Panc1 (cell line): Measurements from ENCODE around the gene RAB10. TPM values are rescaled to one million over a fixed set of nuclear protein-coding genes. Genes with fewer than 3 reads are reported as not detected.

Source experiments
- ATAC-seq: fragments of 200-7000 bp; cut with Tn5 transposase; 2 replicates; pipeline ENCODE4 v1.9.1; 2020; ENCODE audit warnings: mild to moderate bottlenecking, moderate library complexity
- BruUV-seq: library from RNA; stranded (reverse); fragments of 400-500 nt; replicated peaks from 2 replicates; lab custom pipeline; 2021; lab: Mats Ljungman, UMichigan
- CTCF ChIA-PET: fragments of 300-600 bp; sonication (Branson Sonifier 250); formaldehyde crosslinking; loops from one replicate; lab custom pipeline; 2022; ENCODE audit warnings: antibody characterized with exemption; lab: Charles Lee
- POLR2A ChIA-PET: fragments of 300-600 bp; sonication (Branson Sonifier 250); formaldehyde crosslinking; loops from one replicate; lab custom pipeline; 2022; ENCODE audit warnings: antibody characterized with exemption; lab: Charles Lee
- DNase-seq: peaks from one replicate; pipeline ENCODE4 v3.0.0-alpha.2; 2010; ENCODE audit warnings: low read depth, low spot score
- H3K27ac ChIP-seq: 2 replicates; pipeline ENCODE4 v1.5.1; 2011; ENCODE audit warnings: mild to moderate bottlenecking, low read length, inconsistent platforms
- H3K27me3 ChIP-seq: fragments of 200-500 bp; sonication (Bioruptor generic); 2 replicates; pipeline ENCODE4 v1.6.0; 2014; ENCODE audit warnings: low read length, inconsistent platforms; ENCODE audit not compliant: control insufficient read depth, insufficient read depth
- H3K36me3 ChIP-seq: fragments of 200-500 bp; sonication (Bioruptor generic); 2 replicates; pipeline ENCODE4 v1.5.1; 2014; ENCODE audit warnings: inconsistent platforms, mild to moderate bottlenecking, low read length, moderate library complexity; ENCODE audit not compliant: control insufficient read depth, insufficient read depth
- H3K4me1 ChIP-seq: 2 replicates; pipeline ENCODE4 v1.5.1; 2011; ENCODE audit warnings: inconsistent platforms, mild to moderate bottlenecking, low read length, moderate library complexity; ENCODE audit not compliant: control insufficient read depth, insufficient read depth
- H3K4me3 ChIP-seq, 2 experiments: 2 replicates each; pipeline ENCODE4 v1.5.1; 2011 to 2012; ENCODE audit warnings: low read depth in 2 of 2, low read length in 2 of 2, mild to moderate bottlenecking in 2 of 2, inconsistent platforms in 1 of 2, moderate library complexity in 1 of 2
- H3K9me3 ChIP-seq: fragments of 200-500 bp; sonication (Bioruptor generic); 2 replicates; pipeline ENCODE4 v1.5.1; 2014; ENCODE audit warnings: low read depth, mild to moderate bottlenecking, inconsistent platforms, low read length, moderate library complexity; ENCODE audit not compliant: control insufficient read depth, insufficient read depth
- CTCF ChIP-seq: fragments of 450-650 bp; IDR thresholded peaks from 2 replicates; pipeline ENCODE4 v1.5.1; 2017; ENCODE audit warnings: mild to moderate bottlenecking
- POLR2AphosphoS5 ChIP-seq: IDR thresholded peaks from 2 replicates; pipeline ENCODE4 v1.6.1; 2012; ENCODE audit warnings: mild to moderate bottlenecking, low read depth, low read length, moderate library complexity
- REST ChIP-seq, 2 experiments: IDR thresholded peaks; 2 replicates each; pipeline ENCODE4 v1.6.1; 2011 to 2012; ENCODE audit warnings: low read depth in 2 of 2, control low read depth in 1 of 2, low read length in 1 of 2, mild to moderate bottlenecking in 1 of 2, moderate library complexity in 1 of 2; ENCODE audit not compliant: insufficient read depth in 1 of 2
- SIN3A ChIP-seq: IDR thresholded peaks from 2 replicates; pipeline ENCODE4 v1.6.1; 2012; ENCODE audit warnings: low read depth, mild to moderate bottlenecking, low read length, moderate library complexity, borderline replicate concordance; ENCODE audit not compliant: insufficient read depth
- TCF7L2 ChIP-seq: IDR thresholded peaks from 2 replicates; pipeline ENCODE4 v1.6.1; 2011; ENCODE audit warnings: mild to moderate bottlenecking, low read depth, low read length, inconsistent platforms
- in situ Hi-C: cut with HindIII; loops from 2 replicates; pipeline ENCODE4 v1.10.0; 2016; ENCODE audit warnings: low sequenced_read_pairs, low pct_unique_long_range_greater_than_20kb
- intact Hi-C: fragments of 100-400 bp; cut with micrococcal nuclease; formaldehyde crosslinking; loops from one replicate; pipeline ENCODE4 v1.10.0; 2022; ENCODE audit not compliant: unreplicated experiment
- total RNA-seq: library from RNA; stranded (reverse); gene quantifications from one replicate; pipeline ENCODE4 v1.2.1, GENCODE V29; 2021; ENCODE audit not compliant: unreplicated experiment

Gene RAB10
- total RNA-seq, 1 experiment from 2014 or later = 208 TPM

GRCh38 chr2:26139269-26140183, 105.6 kb downstream of the RAB10 start:
- H3K27ac ChIP-seq = no peak overlapping the region
- peak; percentile 65 for ATAC-seq
- no peak for TF ChIP-seq SIN3A
- no peak for TF ChIP-seq CTCF
- peak; percentile 69; the same call in 1 of the 2 replicates for TF ChIP-seq POLR2AphosphoS5
- no peaks in the 10 kb centered on the region for H3K9me3 ChIP-seq
- POLR2A ChIA-PET = interaction anchor here (0.7 kb wide), 1 partner anchor 287 kb away, joined by 4 read pairs; no protein-coding TSS in a partner anchor
- in situ Hi-C loops (no loop called here), intact Hi-C loops (loop anchor here (5.0 kb wide), 1 partner anchor 52 kb away; no protein-coding TSS in a partner anchor)
- CTCF ChIA-PET = no interaction called here
- H3K4me1 ChIP-seq = peaks cover 12% of the 10 kb centered on the region
- no TSS peak for BruUV-seq
- H3K4me3 ChIP-seq = no peak overlapping the region
- no peak for DNase-seq
- H3K27me3 ChIP-seq = no peaks in the 10 kb centered on the region
- peaks cover 10% of the 10 kb centered on the region; the same call in 1 of the 2 replicates for H3K36me3 ChIP-seq

GRCh38 chr2:26141145-26141769, 107.4 kb downstream of the RAB10 start:
- Histone ChIP-seq H3K27ac (no peak overlapping the region), H3K9me3 (no peaks in the 10 kb centered on the region), H3K4me1 (peaks cover 15% of the 10 kb centered on the region), H3K4me3 (no peak overlapping the region), H3K27me3 (no peaks in the 10 kb centered on the region), H3K36me3 (peaks cover 2% of the 10 kb centered on the region; the same call in 1 of the 2 replicates)
- POLR2A ChIA-PET = no interaction called here
- BruUV-seq = no TSS peak
- TF ChIP-seq POLR2AphosphoS5 = no peak
- no peak for TF ChIP-seq TCF7L2
- TF ChIP-seq REST (IDR thresholded peaks at IDR 0.05; ENCODE audit: insufficient read depth in 1 of 2, low read depth in 2 of 2, low read length in 1 of 2) = no peak
- TF ChIP-seq SIN3A = no peak
- TF ChIP-seq CTCF = no peak
- intact Hi-C loops (loop anchor here (5.0 kb wide), 1 partner anchor 54 kb away; no protein-coding TSS in a partner anchor), in situ Hi-C loops (no loop called here)
- ATAC-seq = no peak
- no peak for DNase-seq
- CTCF ChIA-PET = interaction anchor here (0.6 kb wide), 1 partner anchor 34 kb away, joined by 6 read pairs; no protein-coding TSS in a partner anchor
